H7 (cell line): Measurements from ENCODE around the gene BCHE. TPM values are rescaled to one million over a fixed set of nuclear protein-coding genes. Genes with fewer than 3 reads are reported as not detected.
"Not testable (repeated sequence)": the region's sequence is repeated elsewhere in the genome, so short reads cannot be mapped to it uniquely, and the experiment has no call there.

Experiments used
- DNase-seq: peaks from one replicate; pipeline ENCODE4 v3.0.0; 2012
- H3K27me3 ChIP-seq: 2 replicates; pipeline ENCODE4 v1.6.0; 2011; ENCODE audit warnings: mild to moderate bottlenecking, low read length; ENCODE audit not compliant: control insufficient read depth, insufficient read depth
- H3K36me3 ChIP-seq: replicated peaks from 2 replicates; pipeline ENCODE4 v1.5.1; 2011; ENCODE audit warnings: low read length; ENCODE audit not compliant: control insufficient read depth, insufficient read depth
- H3K4me3 ChIP-seq: 2 replicates; pipeline ENCODE4 v1.5.1; 2011; ENCODE audit warnings: low read depth, mild to moderate bottlenecking, control low read depth, low read length, moderate library complexity; ENCODE audit not compliant: insufficient read depth
- total RNA-seq: library from RNA; depleted of rRNA; stranded (reverse); fragments of >200 nt; shearing (Covaris generic); gene quantifications from 2 replicates; pipeline ENCODE4 v1.2.3, GENCODE V29; 2014

BCHE gene
- total RNA-seq, 1 experiment from 2014 or later, result 2.9 TPM

GRCh38 chr3:165839296-165840076 is 2.3 kb upstream of the BCHE start:
- Histone ChIP-seq H3K4me3 (no peak overlapping the region), H3K27me3 (no peaks in the 10 kb centered on the region), H3K36me3 (no peaks in the 10 kb centered on the region)
- no peak for DNase-seq

GRCh38 chr3:165837801-165838200 is 578 bp upstream of the BCHE start:
- Histone ChIP-seq H3K4me3 (no peak overlapping the region), H3K36me3 (no peaks in the 10 kb centered on the region), H3K27me3 (no peaks in the 10 kb centered on the region)
- DNase-seq, result no peak

- no peak for DNase-seq
- Histone ChIP-seq H3K4me3 (no peak overlapping the region), H3K36me3 (no peaks in the 10 kb centered on the region), H3K27me3 (no peaks in the 10 kb centered on the region)
Observed at GRCh38 chr3:165835431-165835830, 1.8 kb downstream of the BCHE start.

GRCh38 chr3:165830746-165831145 is 6.5 kb downstream of the BCHE start:
- Histone ChIP-seq H3K27me3 (no peaks in the 10 kb centered on the region), H3K4me3 (no peak overlapping the region), H3K36me3 (no peaks in the 10 kb centered on the region)
- DNase-seq, result no peak

- Histone ChIP-seq H3K4me3 (no peak overlapping the region), H3K36me3 (no peaks in the 10 kb centered on the region), H3K27me3 (no peaks in the 10 kb centered on the region)
- no peak for DNase-seq
Observed at GRCh38 chr3:165827883-165828282, 9.3 kb downstream of the BCHE start.

GRCh38 chr3:165827233-165827632 is 10.0 kb downstream of the BCHE start:
- no peaks in the 10 kb centered on the region for H3K36me3 ChIP-seq
- DNase-seq, result no peak

GRCh38 chr3:165820671-165821123 is 16.5 kb downstream of the BCHE start:
- Histone ChIP-seq H3K27me3 (no peaks in the 10 kb centered on the region), H3K4me3 (no peak overlapping the region), H3K36me3 (no peaks in the 10 kb centered on the region)
- DNase-seq, result no peak

More at GRCh38 chr3:165827233-165827632, 10.0 kb downstream of the BCHE start:
- no peak overlapping the region for H3K4me3 ChIP-seq
- no peaks in the 10 kb centered on the region for H3K27me3 ChIP-seq

GRCh38 chr3:165817160-165817709 is 20.0 kb downstream of the BCHE start:
- DNase-seq, result no peak
- Histone ChIP-seq H3K27me3 (no peaks in the 10 kb centered on the region), H3K36me3 (no peaks in the 10 kb centered on the region), H3K4me3 (no peak overlapping the region)

GRCh38 chr3:165816209-165816608 is 21.0 kb downstream of the BCHE start:
- no peaks in the 10 kb centered on the region for H3K36me3 ChIP-seq
- no peak overlapping the region for H3K4me3 ChIP-seq
- H3K27me3 ChIP-seq, result no peaks in the 10 kb centered on the region
- DNase-seq, result no peak

- Histone ChIP-seq H3K4me3 (no peak overlapping the region), H3K27me3 (no peaks in the 10 kb centered on the region), H3K36me3 (no peaks in the 10 kb centered on the region)
- DNase-seq, result no peak
Observed at GRCh38 chr3:165815682-165816081, 21.5 kb downstream of the BCHE start.

GRCh38 chr3:165814380-165814779 is 22.8 kb downstream of the BCHE start:
- no peak overlapping the region for H3K4me3 ChIP-seq
- no peaks in the 10 kb centered on the region for H3K36me3 ChIP-seq
- H3K27me3 ChIP-seq, result no peaks in the 10 kb centered on the region
- no peak for DNase-seq

GRCh38 chr3:165807937-165808336 is 29.3 kb downstream of the BCHE start:
- not testable (repeated sequence) for H3K27me3 ChIP-seq, H3K36me3 ChIP-seq, DNase-seq, H3K4me3 ChIP-seq

- DNase-seq, result no peak
- H3K4me3 ChIP-seq, result no peak overlapping the region
- H3K27me3 ChIP-seq, result no peaks in the 10 kb centered on the region
- no peaks in the 10 kb centered on the region for H3K36me3 ChIP-seq
Observed at GRCh38 chr3:165805946-165806561, 31.2 kb downstream of the BCHE start.

GRCh38 chr3:165803471-165803870 is 33.8 kb downstream of the BCHE start:
- H3K27me3 ChIP-seq, result no peaks in the 10 kb centered on the region
- H3K4me3 ChIP-seq, result no peak overlapping the region
- H3K36me3 ChIP-seq, result no peaks in the 10 kb centered on the region
- DNase-seq, result no peak

GRCh38 chr3:165800970-165801369 is 36.3 kb downstream of the BCHE start:
- H3K4me3 ChIP-seq, result no peak overlapping the region
- no peaks in the 10 kb centered on the region for H3K36me3 ChIP-seq
- no peak for DNase-seq
- H3K27me3 ChIP-seq, result no peaks in the 10 kb centered on the region
